DLD1 (cell line): Measurements from ENCODE around the gene RANBP17.
"Not testable (repeated sequence)": the region's sequence is repeated elsewhere in the genome, so short reads cannot be mapped to it uniquely, and the experiment has no call there.

Experiments
- in situ Hi-C: cut with HindIII; loops from 2 replicates; pipeline ENCODE4 v1.10.0; 2017; ENCODE audit warnings: low sequenced_read_pairs

RANBP17 gene

GRCh38 chr5:170865622-170866021, 3.8 kb downstream of the RANBP17 start:
- in situ Hi-C loops, result no loop called here

GRCh38 chr5:170867825-170868224, 6.0 kb downstream of the RANBP17 start:
- in situ Hi-C loops, result no loop called here

GRCh38 chr5:170870390-170870789, 8.6 kb downstream of the RANBP17 start:
- in situ Hi-C loops, result not testable (repeated sequence)

- in situ Hi-C loops, result no loop called here
Measured at GRCh38 chr5:170874017-170874416, 12.2 kb downstream of the RANBP17 start.

- in situ Hi-C loops, result no loop called here
Measured at GRCh38 chr5:170875811-170876210, 14.0 kb downstream of the RANBP17 start.

GRCh38 chr5:170880084-170880483, 18.3 kb downstream of the RANBP17 start:
- in situ Hi-C loops, result no loop called here

GRCh38 chr5:170882345-170882744, 20.5 kb downstream of the RANBP17 start:
- in situ Hi-C loops, result no loop called here

- in situ Hi-C loops, result no loop called here
Measured at GRCh38 chr5:170885256-170885655, 23.4 kb downstream of the RANBP17 start.

- in situ Hi-C loops, result no loop called here
Measured at GRCh38 chr5:170885809-170886208, 24.0 kb downstream of the RANBP17 start.

- in situ Hi-C loops, result no loop called here
Measured at GRCh38 chr5:170886210-170886894, 24.5 kb downstream of the RANBP17 start.

- in situ Hi-C loops, result no loop called here
Measured at GRCh38 chr5:170892196-170892595, 30.4 kb downstream of the RANBP17 start.

- in situ Hi-C loops, result no loop called here
Measured at GRCh38 chr5:170894665-170895064, 32.8 kb downstream of the RANBP17 start.

- in situ Hi-C loops, result no loop called here
Measured at GRCh38 chr5:170896779-170897178, 35.0 kb downstream of the RANBP17 start.

GRCh38 chr5:170903075-170903474, 41.3 kb downstream of the RANBP17 start:
- in situ Hi-C loops, result no loop called here

GRCh38 chr5:170907758-170908157, 45.9 kb downstream of the RANBP17 start:
- in situ Hi-C loops, result no loop called here

GRCh38 chr5:170913573-170913972, 51.8 kb downstream of the RANBP17 start:
- in situ Hi-C loops, result no loop called here

GRCh38 chr5:170917113-170917512, 55.3 kb downstream of the RANBP17 start:
- in situ Hi-C loops, result no loop called here

GRCh38 chr5:170920196-170920595, 58.4 kb downstream of the RANBP17 start:
- in situ Hi-C loops, result no loop called here

- in situ Hi-C loops, result not testable (repeated sequence)
Measured at GRCh38 chr5:170922331-170922730, 60.5 kb downstream of the RANBP17 start.

GRCh38 chr5:170923910-170924620, 62.2 kb downstream of the RANBP17 start:
- in situ Hi-C loops, result no loop called here

- in situ Hi-C loops, result not testable (repeated sequence)
Measured at GRCh38 chr5:170935534-170936218, 73.9 kb downstream of the RANBP17 start.

GRCh38 chr5:170937072-170937471, 75.3 kb downstream of the RANBP17 start:
- in situ Hi-C loops, result no loop called here
